PC-3 (cell line): ENCODE measurements around the gene WDR1. TPM values are rescaled to one million over a fixed set of nuclear protein-coding genes. Genes with fewer than 3 reads are reported as not detected.
A peak's percentile ranks its signal among the peaks of the same experiment; 100 is the strongest.

Experiments
- ATAC-seq: fragments of 200-7000 bp; cut with Tn5 transposase; 2 replicates; pipeline ENCODE4 v1.9.1; 2020; ENCODE audit warnings: mild to moderate bottlenecking, moderate library complexity
- BruUV-seq: library from RNA; stranded (reverse); fragments of 400-500 nt; replicated peaks from 2 replicates; lab custom pipeline; 2021; lab: Mats Ljungman, UMichigan
- CTCF ChIA-PET: fragments of 300-600 bp; sonication (Branson Sonifier 250); formaldehyde crosslinking; loops from one replicate; lab custom pipeline; 2022; ENCODE audit warnings: antibody characterized with exemption; lab: Charles Lee
- POLR2A ChIA-PET: fragments of 300-600 bp; sonication (Branson Sonifier 250); formaldehyde crosslinking; loops from one replicate; lab custom pipeline; 2022; ENCODE audit warnings: antibody characterized with exemption; ENCODE audit not compliant: unreplicated experiment; lab: Charles Lee
- DNase-seq: peaks from one replicate; pipeline ENCODE4 v3.0.0-alpha.2; 2015
- H2AFZ ChIP-seq: fragments of 300-600 bp; sonication (generic); 2 replicates; pipeline ENCODE4 v1.6.0; 2016; ENCODE audit warnings: antibody characterized with exemption, low read length
- H3F3A ChIP-seq: fragments of 300-600 bp; sonication (generic); one replicate; pipeline ENCODE4 v1.6.0; 2017; ENCODE audit warnings: antibody characterized with exemption, low read length, control low read depth, mild to moderate bottlenecking; ENCODE audit not compliant: unreplicated experiment
- H3K27ac ChIP-seq: fragments of 300-600 bp; sonication (generic); 2 replicates; pipeline ENCODE4 v1.5.1; 2016; ENCODE audit warnings: mild to moderate bottlenecking, low read length
- H3K27me3 ChIP-seq: fragments of 300-600 bp; sonication (generic); 2 replicates; pipeline ENCODE4 v1.6.1; 2016; ENCODE audit warnings: low read length, mixed read lengths
- H3K36me3 ChIP-seq: fragments of 300-600 bp; sonication (generic); 2 replicates; pipeline ENCODE4 v1.6.1; 2016; ENCODE audit warnings: low read depth, mixed run types, low read length, mixed read lengths
- H3K4me1 ChIP-seq: fragments of 300-600 bp; sonication (generic); 2 replicates; pipeline ENCODE4 v1.5.1; 2016; ENCODE audit warnings: low read length; ENCODE audit not compliant: insufficient read depth
- H3K4me2 ChIP-seq: fragments of 300-600 bp; sonication (generic); 2 replicates; pipeline ENCODE4 v1.6.0; 2016; ENCODE audit warnings: low read length
- H3K4me3 ChIP-seq: fragments of 300-600 bp; sonication (generic); 2 replicates; pipeline ENCODE4 v1.5.1; 2016; ENCODE audit warnings: mild to moderate bottlenecking, low read length, mixed read lengths
- H3K79me2 ChIP-seq: fragments of 300-600 bp; sonication (generic); 2 replicates; pipeline ENCODE4 v1.6.1; 2017; ENCODE audit warnings: low read length, mixed read lengths
- H3K9ac ChIP-seq: fragments of 300-600 bp; sonication (generic); 2 replicates; pipeline ENCODE4 v1.6.0; 2016; ENCODE audit warnings: mild to moderate bottlenecking, low read length
- H3K9me2 ChIP-seq: fragments of 300-600 bp; sonication (generic); replicated peaks from 2 replicates; pipeline ENCODE4 v1.6.1; 2016; ENCODE audit warnings: mixed run types, low read length, mixed read lengths
- H3K9me3 ChIP-seq: fragments of 300-600 bp; sonication (generic); 2 replicates; pipeline ENCODE4 v1.6.1; 2016; ENCODE audit warnings: low read length, mixed read lengths
- H4K20me1 ChIP-seq: fragments of 300-600 bp; sonication (generic); 2 replicates; pipeline ENCODE4 v1.6.1; 2016; ENCODE audit warnings: low read length, mixed read lengths
- EZH2 ChIP-seq: fragments of 300-600 bp; sonication (generic); IDR thresholded peaks from one replicate; pipeline ENCODE4 v1.6.1; 2017; ENCODE audit warnings: antibody characterized with exemption, mild to moderate bottlenecking, low read length; ENCODE audit not compliant: unreplicated experiment
- EZH2phosphoT487 ChIP-seq: fragments of 300-600 bp; sonication (generic); IDR thresholded peaks from 2 replicates; pipeline ENCODE4 v1.6.1; 2018; ENCODE audit warnings: mild to moderate bottlenecking, antibody characterized with exemption, low read length, borderline replicate concordance
- intact Hi-C: fragments of 100-400 bp; cut with micrococcal nuclease; formaldehyde crosslinking; loops from 2 replicates; pipeline ENCODE4 v1.9.0; 2023
- total RNA-seq: library from RNA; depleted of rRNA; stranded (reverse); fragments of >200 nt; gene quantifications from 2 replicates; pipeline ENCODE4 v1.2.3, GENCODE V29; 2014
- TF ChIP-seq, protein P1 (sequence below): fragments of 300-600 bp; sonication (generic); conservative IDR thresholded peaks from 2 replicates; pipeline ENCODE4 v1.5.1; 2017; ENCODE audit warnings: antibody characterized with exemption, low read depth, mild to moderate bottlenecking, low read length

Gene WDR1
- total RNA-seq, 1 experiment from 2014 or later = 150 TPM

DNA sequence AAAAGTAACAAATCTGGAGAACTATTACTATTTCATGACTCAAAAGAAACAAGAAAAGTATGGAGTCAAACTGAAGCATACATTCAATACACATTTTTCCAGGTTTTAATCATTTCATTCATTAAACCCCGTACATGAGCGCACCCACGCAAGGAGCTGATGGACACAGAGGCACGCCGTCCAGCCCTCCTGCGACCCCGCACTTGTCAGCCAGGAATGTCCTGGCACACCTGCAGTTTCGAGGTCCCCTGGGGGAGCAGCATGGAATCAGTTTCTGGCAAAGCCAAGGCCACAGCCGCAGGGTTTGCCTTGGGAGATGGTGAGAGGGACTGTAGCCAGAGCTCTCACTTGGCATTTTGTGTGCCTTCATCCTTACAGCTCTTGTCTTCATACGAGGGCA is 82.5 kb downstream of the WDR1 start:
- Histone ChIP-seq H3K36me3 (no peaks in the 10 kb centered on the region), H3K9me2 (no peaks in the 10 kb centered on the region)
- CTCF ChIA-PET = no interaction called here

DNA sequence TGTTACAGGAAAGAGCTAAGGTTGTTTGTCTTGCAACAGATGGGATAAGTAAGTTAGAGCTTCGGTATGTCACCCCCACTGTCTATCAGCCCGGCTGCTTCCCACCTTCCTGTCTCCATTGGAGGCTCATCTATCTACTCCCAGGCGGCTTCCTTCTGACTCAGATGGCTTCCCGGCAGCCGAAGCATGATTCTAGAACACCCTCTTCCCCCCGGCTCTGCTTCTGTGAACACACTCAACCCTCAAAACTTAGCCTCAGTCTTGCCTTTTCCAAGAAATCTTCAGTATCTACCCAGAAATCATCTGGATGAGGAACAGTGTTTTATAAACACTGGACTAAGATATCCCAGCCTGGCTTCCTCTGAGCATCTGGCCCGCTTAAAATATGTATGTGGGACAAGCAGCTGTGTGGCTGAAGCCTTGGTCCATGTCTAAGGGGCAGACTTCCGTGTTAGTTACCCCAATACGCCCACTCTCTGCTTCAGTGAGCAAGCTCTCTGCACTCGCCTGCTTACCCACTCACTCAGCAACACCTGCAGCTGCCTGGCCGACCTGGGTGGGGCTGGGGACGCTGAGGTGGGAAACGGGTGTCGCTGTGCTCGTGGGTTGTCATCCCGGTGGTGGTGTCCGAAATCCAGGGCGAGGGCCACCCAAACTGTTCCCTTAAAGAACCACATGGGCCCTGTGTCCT is 83.3 kb downstream of the WDR1 start:
- POLR2A ChIA-PET = no interaction called here
- no peaks in the 10 kb centered on the region for H3F3A ChIP-seq
- no peaks in the 10 kb centered on the region for H3K9me2 ChIP-seq
- DNase-seq (peak; percentile 8), ATAC-seq (no peak)
- H3K36me3 ChIP-seq = no peaks in the 10 kb centered on the region
- TF ChIP-seq, protein P1, sequence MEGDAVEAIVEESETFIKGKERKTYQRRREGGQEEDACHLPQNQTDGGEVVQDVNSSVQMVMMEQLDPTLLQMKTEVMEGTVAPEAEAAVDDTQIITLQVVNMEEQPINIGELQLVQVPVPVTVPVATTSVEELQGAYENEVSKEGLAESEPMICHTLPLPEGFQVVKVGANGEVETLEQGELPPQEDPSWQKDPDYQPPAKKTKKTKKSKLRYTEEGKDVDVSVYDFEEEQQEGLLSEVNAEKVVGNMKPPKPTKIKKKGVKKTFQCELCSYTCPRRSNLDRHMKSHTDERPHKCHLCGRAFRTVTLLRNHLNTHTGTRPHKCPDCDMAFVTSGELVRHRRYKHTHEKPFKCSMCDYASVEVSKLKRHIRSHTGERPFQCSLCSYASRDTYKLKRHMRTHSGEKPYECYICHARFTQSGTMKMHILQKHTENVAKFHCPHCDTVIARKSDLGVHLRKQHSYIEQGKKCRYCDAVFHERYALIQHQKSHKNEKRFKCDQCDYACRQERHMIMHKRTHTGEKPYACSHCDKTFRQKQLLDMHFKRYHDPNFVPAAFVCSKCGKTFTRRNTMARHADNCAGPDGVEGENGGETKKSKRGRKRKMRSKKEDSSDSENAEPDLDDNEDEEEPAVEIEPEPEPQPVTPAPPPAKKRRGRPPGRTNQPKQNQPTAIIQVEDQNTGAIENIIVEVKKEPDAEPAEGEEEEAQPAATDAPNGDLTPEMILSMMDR = no peak
- TF ChIP-seq EZH2phosphoT487 (no peak), EZH2 (no peak)
- BruUV-seq = no TSS peak
- peak overlapping the region; percentile 22; the same call in 1 of the 2 replicates for H3K4me3 ChIP-seq
- H3K27ac ChIP-seq = peak overlapping the region; percentile 58
- no peaks in the 10 kb centered on the region for H3K79me2 ChIP-seq
- no peak overlapping the region for H3K9ac ChIP-seq
- H3K4me1 ChIP-seq = peaks cover 14% of the 10 kb centered on the region
- H3K9me3 ChIP-seq = no peaks in the 10 kb centered on the region
- intact Hi-C loops = no loop called here
- CTCF ChIA-PET = no interaction called here
- H2AFZ ChIP-seq = peak overlapping the region; percentile 41; the same call in 1 of the 2 replicates
- no peaks in the 10 kb centered on the region for H3K27me3 ChIP-seq
- peak overlapping the region; percentile 69 for H3K4me2 ChIP-seq
- no peaks in the 10 kb centered on the region for H4K20me1 ChIP-seq

More for the DNA sequence above, 82.5 kb downstream of the WDR1 start:
- Histone ChIP-seq H3K9ac (no peak overlapping the region), H3K4me1 (peaks cover 14% of the 10 kb centered on the region), H3K27me3 (no peaks in the 10 kb centered on the region), H3K9me3 (no peaks in the 10 kb centered on the region), H3K4me2 (no peak overlapping the region), H2AFZ (no peak overlapping the region), H3K4me3 (no peak overlapping the region), H3F3A (no peaks in the 10 kb centered on the region), H4K20me1 (no peaks in the 10 kb centered on the region), H3K79me2 (no peaks in the 10 kb centered on the region), H3K27ac (no peak overlapping the region)
- ATAC-seq = no peak
- intact Hi-C loops = no loop called here
- POLR2A ChIA-PET = no interaction called here
- TF ChIP-seq EZH2phosphoT487 = no peak
- TF ChIP-seq, protein P1 = no peak
- TF ChIP-seq EZH2 = no peak
- no TSS peak for BruUV-seq
- DNase-seq = no peak

DNA sequence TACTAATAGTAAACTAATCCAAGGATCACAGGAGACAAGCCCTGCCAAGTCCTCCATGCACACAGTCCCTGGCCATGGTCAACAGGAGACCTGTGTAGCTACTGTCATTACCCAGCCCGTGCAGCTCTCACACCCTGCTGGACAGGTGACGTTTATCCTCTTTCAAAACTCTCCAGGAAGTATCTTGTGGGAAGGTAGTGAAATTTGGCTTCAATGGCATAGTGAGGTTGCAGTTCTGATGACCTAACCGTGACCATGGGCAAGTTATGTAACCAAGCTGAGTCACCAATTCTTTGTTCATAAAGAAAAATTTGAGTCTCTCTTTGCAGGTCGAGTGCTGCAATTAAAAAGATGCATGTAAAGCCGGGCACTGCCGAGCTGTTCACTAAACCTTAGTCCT is 84.0 kb downstream of the WDR1 start:
- Histone ChIP-seq H3K36me3 (no peaks in the 10 kb centered on the region), H3K27ac (peak overlapping the region; percentile 58), H3K27me3 (no peaks in the 10 kb centered on the region), H3K4me2 (peak overlapping the region; percentile 69), H4K20me1 (no peaks in the 10 kb centered on the region), H3K9me2 (no peaks in the 10 kb centered on the region), H3K9ac (no peak overlapping the region), H3K4me1 (peaks cover 14% of the 10 kb centered on the region), H3K9me3 (no peaks in the 10 kb centered on the region), H3K4me3 (peak overlapping the region; percentile 22; the same call in 1 of the 2 replicates), H2AFZ (no peak overlapping the region), H3K79me2 (no peaks in the 10 kb centered on the region), H3F3A (no peaks in the 10 kb centered on the region)
- TF ChIP-seq EZH2 (no peak), EZH2phosphoT487 (no peak)
- TF ChIP-seq, protein P1 = no peak
- DNase-seq (peak; percentile 77), ATAC-seq (peak; percentile 61)
- ChIA-PET POLR2A (no interaction called here), CTCF (no interaction called here)
- intact Hi-C loops = no loop called here
- BruUV-seq = no TSS peak
